HG03442 (cell line): ENCODE results near the gene HTR3E.
A peak's percentile ranks its signal among the peaks of the same experiment; 100 is the strongest.

Experiments used
- ATAC-seq: cut with Tn5 transposase; IDR thresholded peaks from one replicate; pipeline ENCODE4 v1.9.1; 2021; ENCODE audit warnings: mild to moderate bottlenecking, moderate library complexity; ENCODE audit not compliant: unreplicated experiment

Gene HTR3E

GRCh38 chr3:184154885-184155643 is 58.2 kb downstream of the HTR3E start, which contains the start of gene DVL3:
Gene DVL3, plus strand, starts transcription at chr3:184155377. Its CDS starts 259 bp downstream, at chr3:184155636.
- peak; percentile 63 for ATAC-seq

GRCh38 chr3:184155644-184156521 is 59.0 kb downstream of the HTR3E start:
- ATAC-seq: peak; percentile 28

GRCh38 chr3:184156522-184156955 is 59.7 kb downstream of the HTR3E start:
- ATAC-seq: no peak
